MM.1S (cell line): ENCODE data around the gene ADRA2A.

Experiments used
- EZH2 ChIP-seq: fragments of 300-600 bp; sonication (generic); optimal IDR thresholded peaks from 2 replicates; pipeline ENCODE3; 2017; ENCODE audit warnings: low read depth, mild to moderate bottlenecking, antibody characterized with exemption, low read length, mixed read lengths
- TF ChIP-seq, protein P1 (sequence below): fragments of 300-600 bp; sonication (generic); IDR thresholded peaks from 2 replicates; pipeline ENCODE4 v1.5.1; 2016; ENCODE audit warnings: antibody characterized with exemption, low read length, mixed read lengths

DNA sequence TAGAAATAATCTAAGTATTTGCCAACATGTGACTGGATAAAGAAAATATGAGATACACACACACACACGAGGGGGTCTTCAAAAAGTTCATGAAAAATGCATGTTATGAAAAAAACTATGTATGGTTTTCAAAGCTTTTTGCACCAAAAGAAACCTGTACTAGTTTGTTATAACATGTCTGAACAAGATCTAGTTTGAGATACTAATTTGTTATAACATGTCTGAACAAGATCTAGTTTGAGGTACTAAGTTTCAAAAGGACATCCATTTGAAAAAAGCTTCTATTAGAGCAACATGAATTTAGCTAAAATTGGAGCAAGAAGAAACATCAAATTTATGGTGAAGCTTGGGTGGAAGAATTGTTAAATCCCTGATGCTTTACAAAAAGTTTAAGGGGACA lies 19.8 kb upstream of the ADRA2A start:
- no peak for TF ChIP-seq EZH2
- TF ChIP-seq, protein P1, sequence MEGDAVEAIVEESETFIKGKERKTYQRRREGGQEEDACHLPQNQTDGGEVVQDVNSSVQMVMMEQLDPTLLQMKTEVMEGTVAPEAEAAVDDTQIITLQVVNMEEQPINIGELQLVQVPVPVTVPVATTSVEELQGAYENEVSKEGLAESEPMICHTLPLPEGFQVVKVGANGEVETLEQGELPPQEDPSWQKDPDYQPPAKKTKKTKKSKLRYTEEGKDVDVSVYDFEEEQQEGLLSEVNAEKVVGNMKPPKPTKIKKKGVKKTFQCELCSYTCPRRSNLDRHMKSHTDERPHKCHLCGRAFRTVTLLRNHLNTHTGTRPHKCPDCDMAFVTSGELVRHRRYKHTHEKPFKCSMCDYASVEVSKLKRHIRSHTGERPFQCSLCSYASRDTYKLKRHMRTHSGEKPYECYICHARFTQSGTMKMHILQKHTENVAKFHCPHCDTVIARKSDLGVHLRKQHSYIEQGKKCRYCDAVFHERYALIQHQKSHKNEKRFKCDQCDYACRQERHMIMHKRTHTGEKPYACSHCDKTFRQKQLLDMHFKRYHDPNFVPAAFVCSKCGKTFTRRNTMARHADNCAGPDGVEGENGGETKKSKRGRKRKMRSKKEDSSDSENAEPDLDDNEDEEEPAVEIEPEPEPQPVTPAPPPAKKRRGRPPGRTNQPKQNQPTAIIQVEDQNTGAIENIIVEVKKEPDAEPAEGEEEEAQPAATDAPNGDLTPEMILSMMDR = no peak
